IPS-18c (cell line): ENCODE measurements around the gene CYBC1.
A peak's percentile ranks its signal among the peaks of the same experiment; 100 is the strongest.
"Not testable (repeated sequence)": the region's sequence is repeated elsewhere in the genome, so short reads cannot be mapped to it uniquely, and the experiment has no call there.

Experiments used
- H3K4me3 ChIP-seq: 2 replicates; pipeline ENCODE4 v1.7.0; 2013; ENCODE audit warnings: low read depth, mild to moderate bottlenecking, low read length, moderate library complexity; ENCODE audit not compliant: insufficient read depth
- H3K9me3 ChIP-seq: one replicate; pipeline ENCODE4 v1.6.1; 2013; ENCODE audit warnings: mild to moderate bottlenecking, low read length, moderate library complexity; ENCODE audit not compliant: control insufficient read depth, insufficient read depth

Gene CYBC1

GRCh38 chr17:82424863-82425159 lies 25.7 kb downstream of the CYBC1 start:
- Histone ChIP-seq H3K4me3 (no peak overlapping the region), H3K9me3 (no peaks in the 10 kb centered on the region)

GRCh38 chr17:82424001-82424862 lies 26.3 kb downstream of the CYBC1 start:
- Histone ChIP-seq H3K4me3 (no peak overlapping the region), H3K9me3 (no peaks in the 10 kb centered on the region)

GRCh38 chr17:82419540-82419939 lies 31.0 kb downstream of the CYBC1 start:
- Histone ChIP-seq H3K9me3 (no peaks in the 10 kb centered on the region), H3K4me3 (no peak overlapping the region)

- Histone ChIP-seq H3K9me3 (no peaks in the 10 kb centered on the region), H3K4me3 (peak within 1 kb of the TSS; percentile 98)
Measured at GRCh38 chr17:82418001-82418986, 32.3 kb downstream of the CYBC1 start, which contains the start of the genes HEXD and OGFOD3. Gene HEXD, plus strand, starts transcription at chr17:82418347. Its CDS starts 1,453 bp downstream, at chr17:82419800. Gene OGFOD3, minus strand, starts transcription at chr17:82418586. Its CDS starts 101 bp downstream, at chr17:82418485.

- Histone ChIP-seq H3K9me3 (no peaks in the 10 kb centered on the region), H3K4me3 (no peak overlapping the region)
Measured at GRCh38 chr17:82416771-82417170, 33.8 kb downstream of the CYBC1 start.

GRCh38 chr17:82416264-82416663 lies 34.3 kb downstream of the CYBC1 start:
- Histone ChIP-seq H3K9me3 (no peaks in the 10 kb centered on the region), H3K4me3 (no peak overlapping the region)

GRCh38 chr17:82415786-82416185 lies 34.8 kb downstream of the CYBC1 start:
- Histone ChIP-seq H3K9me3 (no peaks in the 10 kb centered on the region), H3K4me3 (no peak overlapping the region)

GRCh38 chr17:82415336-82415735 lies 35.2 kb downstream of the CYBC1 start:
- H3K4me3 ChIP-seq: no peak overlapping the region

GRCh38 chr17:82414548-82415281 lies 35.8 kb downstream of the CYBC1 start:
- no peaks in the 10 kb centered on the region for H3K9me3 ChIP-seq
- H3K4me3 ChIP-seq: no peak overlapping the region

More at GRCh38 chr17:82415336-82415735, 35.2 kb downstream of the CYBC1 start:
- no peaks in the 10 kb centered on the region for H3K9me3 ChIP-seq

GRCh38 chr17:82412535-82413520 lies 37.7 kb downstream of the CYBC1 start:
- Histone ChIP-seq H3K4me3 (no peak overlapping the region), H3K9me3 (no peaks in the 10 kb centered on the region)

GRCh38 chr17:82412081-82412480 lies 38.5 kb downstream of the CYBC1 start:
- H3K9me3 ChIP-seq, H3K4me3 ChIP-seq: not testable (repeated sequence)

GRCh38 chr17:82411396-82412053 lies 39.0 kb downstream of the CYBC1 start:
- no peak overlapping the region for H3K4me3 ChIP-seq
- H3K9me3 ChIP-seq: no peaks in the 10 kb centered on the region

GRCh38 chr17:82410014-82410716 lies 40.4 kb downstream of the CYBC1 start:
- Histone ChIP-seq H3K4me3 (no peak overlapping the region), H3K9me3 (no peaks in the 10 kb centered on the region)

- no peaks in the 10 kb centered on the region for H3K9me3 ChIP-seq
- H3K4me3 ChIP-seq: no peak overlapping the region
Measured at GRCh38 chr17:82408938-82409318, 41.6 kb downstream of the CYBC1 start.

- H3K4me3 ChIP-seq: no peak overlapping the region
- no peaks in the 10 kb centered on the region for H3K9me3 ChIP-seq
Measured at GRCh38 chr17:82408288-82408937, 42.1 kb downstream of the CYBC1 start.
